ENCODE measurements around the gene IFT88. TPM values are rescaled to one million over a fixed set of nuclear protein-coding genes. Genes with fewer than 3 reads are reported as not detected.

Gene IFT88
- total RNA-seq, 4 donors from 2014 or later, result 14.6 to 24.6 (median 19.2) TPM

GRCh38 chr13:20713751-20714150, 146.8 kb downstream of the IFT88 start:
- no peak for DNase-seq (ENCODE audit: low spot score in 2 of 2)
- H3K27ac ChIP-seq, result peak overlapping the region in 3 of 4 donors; percentile 20 to 86 (median 73)

GRCh38 chr13:20714161-20714560, 147.2 kb downstream of the IFT88 start:
- no peak for TF ChIP-seq POLR2A (IDR thresholded peaks at IDR 0.05)
- no peak for TF ChIP-seq CTCF (IDR thresholded peaks at IDR 0.05)
- no peak for TF ChIP-seq EP300 (IDR thresholded peaks at IDR 0.05)
- Histone ChIP-seq H3K4me3 (no peak overlapping the region), H3K9me3 (no peaks in the 10 kb centered on the region), H3K27ac (peak overlapping the region; percentile 16 to 86 (median 64)), H3K4me1 (peaks cover 0 to 43% (median 7%) of the 10 kb centered on the region in 4 donors), H3K27me3 (no peaks in the 10 kb centered on the region), H3K36me3 (no peaks in the 10 kb centered on the region)
- no peak for DNase-seq (ENCODE audit: low spot score in 2 of 2)
- WGBS, 2 donors, result 39 to 45% methylated on average over 8 of the region's 8 CpGs

More at GRCh38 chr13:20713751-20714150, 146.8 kb downstream of the IFT88 start:
- H3K9me3 ChIP-seq, result no peaks in the 10 kb centered on the region
- H3K27me3 ChIP-seq, result no peaks in the 10 kb centered on the region
- TF ChIP-seq POLR2A (IDR thresholded peaks at IDR 0.05) (no peak), EP300 (IDR thresholded peaks at IDR 0.05) (no peak), CTCF (IDR thresholded peaks at IDR 0.05) (no peak)
- H3K36me3 ChIP-seq, result no peaks in the 10 kb centered on the region
- H3K4me3 ChIP-seq, result no peak overlapping the region
- WGBS, 2 donors, result 38 to 47% methylated on average over 11 of the region's 11 CpGs
- H3K4me1 ChIP-seq, result peaks cover 0 to 44% (median 7%) of the 10 kb centered on the region in 4 donors

GRCh38 chr13:20714563-20715329, 147.8 kb downstream of the IFT88 start:
- DNase-seq (ENCODE audit: low spot score in 2 of 2), result peak; percentile 59 to 74
- peak overlapping the region in 2 of 4 donors; percentile 1 to 21 for H3K4me3 ChIP-seq

GRCh38 chr13:20715330-20715712, 148.4 kb downstream of the IFT88 start:
- Histone ChIP-seq H3K36me3 (no peaks in the 10 kb centered on the region), H3K27ac (peak overlapping the region in 1 of 4 donors; percentile 86), H3K9me3 (no peaks in the 10 kb centered on the region), H3K4me3 (no peak overlapping the region), H3K4me1 (peaks cover 0 to 34% (median 7%) of the 10 kb centered on the region in 4 donors), H3K27me3 (peaks cover 0 to 7% of the 10 kb centered on the region in 2 donors)
- 71 to 79% methylated on average over 6 of the region's 6 CpGs for WGBS, 2 donors
- TF ChIP-seq CTCF (IDR thresholded peaks at IDR 0.05) (no peak), POLR2A (IDR thresholded peaks at IDR 0.05) (no peak), EP300 (IDR thresholded peaks at IDR 0.05) (no peak)
- DNase-seq (ENCODE audit: low spot score in 2 of 2), result no peak

More at GRCh38 chr13:20714563-20715329, 147.8 kb downstream of the IFT88 start:
- Histone ChIP-seq H3K27ac (peak overlapping the region; percentile 16 to 86 (median 64)), H3K27me3 (peaks cover 0 to 2% of the 10 kb centered on the region in 2 donors), H3K36me3 (no peaks in the 10 kb centered on the region), H3K9me3 (no peaks in the 10 kb centered on the region), H3K4me1 (peaks cover 0 to 37% (median 7%) of the 10 kb centered on the region in 4 donors)
- 42 to 55% methylated on average over 9 of the region's 9 CpGs for WGBS, 2 donors
- TF ChIP-seq EP300 (IDR thresholded peaks at IDR 0.05) (peak in 1 of 2 donors; percentile 86), POLR2A (IDR thresholded peaks at IDR 0.05) (no peak), CTCF (IDR thresholded peaks at IDR 0.05) (no peak)

GRCh38 chr13:20716951-20717350, 150.0 kb downstream of the IFT88 start:
- DNase-seq (ENCODE audit: low spot score in 2 of 2), result no peak
- no peaks in the 10 kb centered on the region for H3K36me3 ChIP-seq
- peaks cover 0 to 21% of the 10 kb centered on the region in 2 donors for H3K27me3 ChIP-seq
- no peak for TF ChIP-seq POLR2A (IDR thresholded peaks at IDR 0.05)
- no peak for TF ChIP-seq CTCF (IDR thresholded peaks at IDR 0.05)
- no peak for TF ChIP-seq EP300 (IDR thresholded peaks at IDR 0.05)
- H3K4me3 ChIP-seq, result no peak overlapping the region
- H3K27ac ChIP-seq, result no peak overlapping the region
- 82 to 88% methylated on average over 15 of the region's 15 CpGs for WGBS, 2 donors
- H3K4me1 ChIP-seq, result peaks cover 0 to 46% (median 16%) of the 10 kb centered on the region in 4 donors
- no peaks in the 10 kb centered on the region for H3K9me3 ChIP-seq
